GM19324 (cell line): ENCODE results near the gene GALNT6.
A peak's percentile ranks its signal among the peaks of the same experiment; 100 is the strongest.

Source experiments
- ATAC-seq: cut with Tn5 transposase; IDR thresholded peaks from one replicate; pipeline ENCODE4 v1.9.1; 2021; ENCODE audit warnings: mild to moderate bottlenecking, moderate library complexity; ENCODE audit not compliant: unreplicated experiment, low FRiP score

GALNT6 gene

GRCh38 chr12:51391283-51392123 lies at the start of gene GALNT6:
Gene GALNT6 (minus strand): TSS chr12:51391406. CDS start chr12:51379781, 11,625 bp downstream.
- peak; percentile 70 for ATAC-seq

GRCh38 chr12:51439330-51439729 lies 48.1 kb upstream of the GALNT6 start:
- ATAC-seq, result no peak

- no peak for ATAC-seq
These were observed 46.2 kb upstream of the GALNT6 start for GRCh38 chr12:51437431-51437830.

GRCh38 chr12:51434305-51434704 lies 43.1 kb upstream of the GALNT6 start:
- ATAC-seq, result no peak

GRCh38 chr12:51432921-51433320 lies 41.7 kb upstream of the GALNT6 start:
- no peak for ATAC-seq

- ATAC-seq, result no peak
These were observed 39.1 kb upstream of the GALNT6 start for GRCh38 chr12:51430196-51430895.

- ATAC-seq, result no peak
These were observed 38.5 kb upstream of the GALNT6 start for GRCh38 chr12:51429700-51430099.

GRCh38 chr12:51428256-51428655 lies 37.0 kb upstream of the GALNT6 start:
- ATAC-seq, result no peak

GRCh38 chr12:51424662-51425539 lies 33.7 kb upstream of the GALNT6 start, which contains the start of gene SLC4A8:
Gene SLC4A8 (plus strand): TSS chr12:51424831. CDS start chr12:51424988, 157 bp downstream.
- ATAC-seq, result peak; percentile 81

GRCh38 chr12:51424094-51424661 lies 33.0 kb upstream of the GALNT6 start:
- ATAC-seq, result no peak

- ATAC-seq, result no peak
These were observed 30.2 kb upstream of the GALNT6 start for GRCh38 chr12:51421266-51421884.

- ATAC-seq, result no peak
These were observed 28.4 kb upstream of the GALNT6 start for GRCh38 chr12:51419425-51420193.

- ATAC-seq, result no peak
These were observed 26.6 kb upstream of the GALNT6 start for GRCh38 chr12:51417826-51418225.

- ATAC-seq, result no peak
These were observed 24.7 kb upstream of the GALNT6 start for GRCh38 chr12:51415931-51416330.

GRCh38 chr12:51413791-51414190 lies 22.6 kb upstream of the GALNT6 start:
- ATAC-seq, result no peak

- ATAC-seq, result no peak
These were observed 21.9 kb upstream of the GALNT6 start for GRCh38 chr12:51413149-51413548.

- no peak for ATAC-seq
These were observed 18.6 kb upstream of the GALNT6 start for GRCh38 chr12:51409846-51410245.

GRCh38 chr12:51407604-51408003 lies 16.4 kb upstream of the GALNT6 start:
- no peak for ATAC-seq

- no peak for ATAC-seq
These were observed 15.7 kb upstream of the GALNT6 start for GRCh38 chr12:51406859-51407258.
